Measurements from ENCODE around the gene CDH23.

The CDH23 gene

DNA sequence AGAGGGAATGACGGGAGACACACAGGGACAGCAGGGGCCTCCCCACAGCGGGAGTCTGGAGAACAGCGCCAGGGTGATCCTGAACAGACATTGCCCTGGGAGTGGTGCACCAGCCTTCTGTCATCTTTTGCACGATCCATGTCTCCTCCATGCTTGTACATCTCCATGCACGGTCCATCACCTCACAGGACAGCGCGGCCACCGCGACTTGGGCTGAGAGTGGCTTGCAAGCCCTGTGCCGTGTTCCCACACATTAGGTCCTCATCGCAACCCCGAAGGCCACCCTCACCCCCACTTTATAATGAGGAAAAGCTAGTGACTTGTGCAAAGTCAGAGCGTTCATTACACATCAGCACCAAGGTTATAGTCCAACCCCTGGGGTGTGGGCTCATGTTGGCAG is 64.7 kb downstream of the CDH23 start:
- Histone ChIP-seq H3K23ac (ENCODE audit: low read length) (no peak overlapping the region), H3K14ac (ENCODE audit: low read length) (no peak overlapping the region), H4K8ac (ENCODE audit: low read depth, low read length) (no peak overlapping the region), H3K9me3 (ENCODE audit: insufficient read depth, low read depth, low read length) (no peaks in the 10 kb centered on the region), H3K27me3 (ENCODE audit: insufficient read depth, low read length) (no peaks in the 10 kb centered on the region), H3K36me3 (ENCODE audit: control insufficient read depth in 1 of 2, insufficient read depth in 2 of 2, low read length in 2 of 2) (no peaks in the 10 kb centered on the region), H3K4me3 (ENCODE audit: low read depth, low read length) (no peak overlapping the region), H2BK5ac (ENCODE audit: low read depth, low read length, poor library complexity) (no peak overlapping the region), H3K9ac (ENCODE audit: low read length) (no peak overlapping the region), H3K4me2 (ENCODE audit: low read length) (no peak overlapping the region), H3K79me1 (ENCODE audit: low read length) (no peaks in the 10 kb centered on the region), H3K27ac (ENCODE audit: low read depth, low read length) (no peak overlapping the region), H2AFZ (ENCODE audit: insufficient read depth, low read length, poor library complexity) (no peak overlapping the region), H2AK5ac (ENCODE audit: low read length) (no peak overlapping the region), H3K4me1 (ENCODE audit: control insufficient read depth in 1 of 2, insufficient read depth in 2 of 2, low read length in 2 of 2) (peaks cover 0 to 3% of the 10 kb centered on the region in 2 experiments), H4K91ac (ENCODE audit: low read depth, low read length) (no peak overlapping the region), H3K4ac (ENCODE audit: low read depth, low read length) (no peak overlapping the region), H4K12ac (ENCODE audit: low read depth, low read length) (no peak overlapping the region), H2BK120ac (ENCODE audit: insufficient read depth, low read length, poor library complexity) (no peak overlapping the region), H2BK12ac (ENCODE audit: low read length) (no peak overlapping the region), H3K18ac (ENCODE audit: low read length) (no peak overlapping the region), H3K79me2 (ENCODE audit: control insufficient read depth, insufficient read depth, low read length, poor library complexity) (no peaks in the 10 kb centered on the region)
- WGBS (ENCODE audit: extremely low coverage, insufficient coverage, insufficient read length) = no CpG with 5 or more reads among the region's 13 CpGs
- no peak for DNase-seq

DNA sequence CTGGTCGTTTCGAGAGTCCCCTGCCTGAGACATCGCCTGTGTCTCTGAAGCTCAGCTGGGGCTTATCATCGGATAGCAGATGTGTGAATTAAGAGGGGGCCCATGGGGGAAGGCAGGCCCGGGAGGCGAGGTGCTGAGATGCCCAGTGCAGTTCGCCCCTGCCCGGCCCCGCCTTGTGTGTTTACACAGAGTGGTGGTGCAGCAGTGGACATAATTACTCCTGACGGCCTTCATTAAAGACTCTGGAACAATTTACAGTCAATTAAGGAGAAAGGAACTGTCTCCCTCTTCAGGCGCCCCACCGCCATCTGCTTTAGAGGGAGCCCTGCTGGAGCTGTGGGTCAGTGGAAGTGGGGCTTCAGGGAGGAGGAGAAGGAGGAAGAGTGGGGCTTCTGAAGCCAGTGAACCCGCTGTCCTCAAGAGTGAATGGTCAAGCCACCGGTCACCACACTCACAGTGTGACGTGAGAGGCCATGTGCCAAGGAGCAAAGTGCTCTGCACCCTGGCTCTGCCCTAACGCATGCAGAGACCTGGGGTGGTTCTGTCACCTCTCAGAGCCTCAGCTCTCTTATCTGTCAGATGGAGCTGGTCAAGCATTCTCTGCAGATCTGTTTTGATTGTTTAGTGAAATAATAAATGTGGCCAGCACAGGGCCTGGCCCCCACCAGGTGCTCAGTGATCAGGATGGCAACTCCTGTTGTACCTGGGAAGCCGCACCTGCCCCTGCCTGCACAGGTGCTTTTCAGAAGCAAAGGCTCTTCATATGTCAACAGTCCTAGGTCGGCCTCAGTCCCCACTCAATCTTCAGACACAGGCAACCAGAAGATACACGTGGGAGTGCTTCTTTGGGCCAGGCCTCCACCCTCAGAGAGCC is 65.6 kb downstream of the CDH23 start:
- Histone ChIP-seq H4K91ac (ENCODE audit: low read depth, low read length) (no peak overlapping the region), H3K4ac (ENCODE audit: low read depth, low read length) (no peak overlapping the region), H4K12ac (ENCODE audit: low read depth, low read length) (no peak overlapping the region), H3K4me3 (ENCODE audit: low read depth, low read length) (no peak overlapping the region), H2AFZ (ENCODE audit: insufficient read depth, low read length, poor library complexity) (no peak overlapping the region), H3K4me2 (ENCODE audit: low read length) (no peak overlapping the region), H3K9ac (ENCODE audit: low read length) (no peak overlapping the region), H3K79me2 (ENCODE audit: control insufficient read depth, insufficient read depth, low read length, poor library complexity) (no peaks in the 10 kb centered on the region), H3K14ac (ENCODE audit: low read length) (no peak overlapping the region), H3K27me3 (ENCODE audit: insufficient read depth, low read length) (no peaks in the 10 kb centered on the region), H3K27ac (ENCODE audit: low read depth, low read length) (no peak overlapping the region), H2BK120ac (ENCODE audit: insufficient read depth, low read length, poor library complexity) (no peak overlapping the region), H3K23ac (ENCODE audit: low read length) (no peak overlapping the region), H3K9me3 (ENCODE audit: insufficient read depth, low read depth, low read length) (no peaks in the 10 kb centered on the region), H2BK5ac (ENCODE audit: low read depth, low read length, poor library complexity) (no peak overlapping the region), H3K4me1 (ENCODE audit: control insufficient read depth in 1 of 2, insufficient read depth in 2 of 2, low read length in 2 of 2) (peaks cover 0 to 3% of the 10 kb centered on the region in 2 experiments), H2AK5ac (ENCODE audit: low read length) (no peak overlapping the region), H3K79me1 (ENCODE audit: low read length) (no peaks in the 10 kb centered on the region), H2BK12ac (ENCODE audit: low read length) (no peak overlapping the region), H3K36me3 (ENCODE audit: control insufficient read depth in 1 of 2, insufficient read depth in 2 of 2, low read length in 2 of 2) (no peaks in the 10 kb centered on the region), H4K8ac (ENCODE audit: low read depth, low read length) (no peak overlapping the region), H3K18ac (ENCODE audit: low read length) (no peak overlapping the region)
- DNase-seq = no peak
- WGBS (ENCODE audit: extremely low coverage, insufficient coverage, insufficient read length) = no CpG with 5 or more reads among the region's 19 CpGs

DNA sequence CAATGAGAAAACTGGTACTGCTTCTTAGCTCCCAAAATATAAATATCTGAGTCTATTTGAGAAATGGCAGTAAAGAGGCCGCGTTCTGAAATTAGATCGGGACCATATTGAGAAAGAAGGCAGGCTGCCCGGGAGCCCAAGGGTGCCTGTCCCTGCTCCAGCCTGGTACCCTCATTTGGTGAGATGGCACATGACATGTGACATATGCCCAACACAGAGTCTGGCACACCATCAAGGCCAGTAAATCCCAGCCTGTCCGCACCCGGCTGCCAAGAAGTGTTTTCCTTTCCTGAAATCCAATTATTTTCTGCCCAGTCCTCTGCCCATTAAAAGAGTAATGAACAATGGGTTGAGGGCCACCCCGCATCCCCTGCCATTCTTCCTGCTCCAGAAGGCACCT is 66.4 kb downstream of the CDH23 start:
- Histone ChIP-seq H3K4me3 (ENCODE audit: low read depth, low read length) (no peak overlapping the region), H3K9ac (ENCODE audit: low read length) (no peak overlapping the region), H3K27me3 (ENCODE audit: insufficient read depth, low read length) (no peaks in the 10 kb centered on the region), H3K4me1 (ENCODE audit: control insufficient read depth in 1 of 2, insufficient read depth in 2 of 2, low read length in 2 of 2) (peaks cover 0 to 3% of the 10 kb centered on the region in 2 experiments), H3K18ac (ENCODE audit: low read length) (no peak overlapping the region), H3K79me1 (ENCODE audit: low read length) (no peaks in the 10 kb centered on the region), H3K36me3 (ENCODE audit: control insufficient read depth in 1 of 2, insufficient read depth in 2 of 2, low read length in 2 of 2) (no peaks in the 10 kb centered on the region), H3K4ac (ENCODE audit: low read depth, low read length) (no peak overlapping the region), H3K9me3 (ENCODE audit: insufficient read depth, low read depth, low read length) (no peaks in the 10 kb centered on the region), H2AFZ (ENCODE audit: insufficient read depth, low read length, poor library complexity) (no peak overlapping the region), H3K23ac (ENCODE audit: low read length) (no peak overlapping the region), H2BK5ac (ENCODE audit: low read depth, low read length, poor library complexity) (no peak overlapping the region), H2BK12ac (ENCODE audit: low read length) (no peak overlapping the region), H3K14ac (ENCODE audit: low read length) (no peak overlapping the region), H2BK120ac (ENCODE audit: insufficient read depth, low read length, poor library complexity) (no peak overlapping the region), H4K12ac (ENCODE audit: low read depth, low read length) (no peak overlapping the region), H3K27ac (ENCODE audit: low read depth, low read length) (no peak overlapping the region), H4K8ac (ENCODE audit: low read depth, low read length) (no peak overlapping the region), H2AK5ac (ENCODE audit: low read length) (no peak overlapping the region), H3K4me2 (ENCODE audit: low read length) (no peak overlapping the region), H3K79me2 (ENCODE audit: control insufficient read depth, insufficient read depth, low read length, poor library complexity) (no peaks in the 10 kb centered on the region), H4K91ac (ENCODE audit: low read depth, low read length) (no peak overlapping the region)
- DNase-seq = no peak
- WGBS (ENCODE audit: extremely low coverage, insufficient coverage, insufficient read length) = no CpG with 5 or more reads among the region's 7 CpGs

DNA sequence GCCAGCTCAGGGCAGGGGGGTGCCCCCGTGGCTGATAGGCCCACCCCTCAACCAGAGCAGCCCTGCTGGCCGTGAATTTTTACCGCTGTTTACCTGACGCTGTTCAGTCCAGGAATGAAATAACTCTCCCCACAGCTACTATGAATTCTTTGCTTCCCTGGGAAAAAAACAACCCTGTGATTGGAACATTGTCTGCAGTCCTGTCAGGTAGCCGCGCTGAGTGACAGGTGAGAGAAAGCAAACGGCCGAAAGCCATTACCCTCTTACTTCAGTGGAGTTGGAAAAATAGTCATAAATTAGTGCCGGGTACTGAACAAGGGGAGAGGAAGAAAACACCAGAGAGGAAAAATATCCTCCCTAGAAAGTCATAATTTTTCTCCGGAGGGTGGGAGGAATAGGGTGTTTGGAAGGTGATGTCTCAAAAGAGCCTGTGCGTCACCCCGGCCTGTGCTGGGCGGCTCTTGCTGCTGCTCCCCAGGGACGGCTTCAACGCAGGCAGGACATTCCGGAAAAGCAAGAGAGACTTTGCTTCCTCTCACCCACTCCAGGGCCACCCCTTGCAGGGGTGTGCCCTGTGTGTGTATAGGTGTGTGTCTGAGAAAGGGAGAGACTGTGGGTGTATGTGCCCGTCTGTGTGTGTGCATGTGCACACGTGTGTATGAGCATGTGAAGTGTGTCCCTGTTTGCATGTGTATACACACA is 69.0 kb downstream of the CDH23 start:
- no peak overlapping the region for H3K4ac ChIP-seq (ENCODE audit: low read depth, low read length)
- H3K27ac ChIP-seq (ENCODE audit: low read depth, low read length) = no peak overlapping the region
- no peak overlapping the region for H3K4me2 ChIP-seq (ENCODE audit: low read length)
- no peak overlapping the region for H2BK5ac ChIP-seq (ENCODE audit: low read depth, low read length, poor library complexity)
- no peaks in the 10 kb centered on the region for H3K79me2 ChIP-seq (ENCODE audit: control insufficient read depth, insufficient read depth, low read length, poor library complexity)
- no peak overlapping the region for H2AFZ ChIP-seq (ENCODE audit: insufficient read depth, low read length, poor library complexity)
- no peak overlapping the region for H2BK120ac ChIP-seq (ENCODE audit: insufficient read depth, low read length, poor library complexity)
- no peak overlapping the region for H2BK12ac ChIP-seq (ENCODE audit: low read length)
- peaks cover 0 to 3% of the 10 kb centered on the region in 2 experiments for H3K4me1 ChIP-seq (ENCODE audit: control insufficient read depth in 1 of 2, insufficient read depth in 2 of 2, low read length in 2 of 2)
- DNase-seq = no peak
- no peak overlapping the region for H4K91ac ChIP-seq (ENCODE audit: low read depth, low read length)
- H2AK5ac ChIP-seq (ENCODE audit: low read length) = no peak overlapping the region
- no peaks in the 10 kb centered on the region for H3K79me1 ChIP-seq (ENCODE audit: low read length)
- H3K9me3 ChIP-seq (ENCODE audit: insufficient read depth, low read depth, low read length) = no peaks in the 10 kb centered on the region
- no peaks in the 10 kb centered on the region for H3K36me3 ChIP-seq (ENCODE audit: control insufficient read depth in 1 of 2, insufficient read depth in 2 of 2, low read length in 2 of 2)
- no peak overlapping the region for H3K9ac ChIP-seq (ENCODE audit: low read length)
- H3K14ac ChIP-seq (ENCODE audit: low read length) = no peak overlapping the region
- H3K18ac ChIP-seq (ENCODE audit: low read length) = no peak overlapping the region
- H3K4me3 ChIP-seq (ENCODE audit: low read depth, low read length) = no peak overlapping the region
- no peak overlapping the region for H4K8ac ChIP-seq (ENCODE audit: low read depth, low read length)
- no CpG with 5 or more reads among the region's 18 CpGs for WGBS (ENCODE audit: extremely low coverage, insufficient coverage, insufficient read length)
- H4K12ac ChIP-seq (ENCODE audit: low read depth, low read length) = no peak overlapping the region
- no peak overlapping the region for H3K23ac ChIP-seq (ENCODE audit: low read length)
- no peaks in the 10 kb centered on the region for H3K27me3 ChIP-seq (ENCODE audit: insufficient read depth, low read length)
